Astrocyte (in vitro differentiated cells and primary cell): ENCODE results near the gene DLX3. TPM values are rescaled to one million over a fixed set of nuclear protein-coding genes. Genes with fewer than 3 reads are reported as not detected.

Experiments used
- DNase-seq: peaks from one replicate; pipeline ENCODE4 v3.0.0-alpha.2; 2010; ENCODE audit warnings: low read depth
- FAIRE-seq: peaks from 2 replicates; lab custom pipeline; 2011; peaks lifted over from hg19 to GRCh38; lab: Jason Lieb, UNC
- H2AFZ ChIP-seq: 2 replicates; pipeline ENCODE4 v1.6.0; 2012; ENCODE audit warnings: low read depth, low read length, inconsistent platforms
- H3K27ac ChIP-seq: 2 replicates; pipeline ENCODE4 v1.5.1; 2011; ENCODE audit warnings: low read depth, low read length, inconsistent platforms
- H3K27me3 ChIP-seq: 2 replicates; pipeline ENCODE4 v1.6.0; 2011; ENCODE audit warnings: low read length, inconsistent platforms; ENCODE audit not compliant: insufficient read depth
- H3K36me3 ChIP-seq: 2 replicates; pipeline ENCODE4 v1.5.1; 2011; ENCODE audit warnings: low read length, inconsistent platforms; ENCODE audit not compliant: insufficient read depth
- H3K4me1 ChIP-seq: 2 replicates; pipeline ENCODE4 v1.5.1; 2011; ENCODE audit warnings: low read length, inconsistent platforms; ENCODE audit not compliant: insufficient read depth
- H3K4me2 ChIP-seq: 2 replicates; pipeline ENCODE4 v1.6.0; 2012; ENCODE audit warnings: low read length, inconsistent platforms
- H3K4me3 ChIP-seq: 2 replicates; pipeline ENCODE4 v1.5.1; 2011; ENCODE audit warnings: low read depth, mild to moderate bottlenecking, low read length, inconsistent platforms; ENCODE audit not compliant: insufficient read depth
- H3K79me2 ChIP-seq: 2 replicates; pipeline ENCODE4 v1.6.0; 2012; ENCODE audit warnings: mild to moderate bottlenecking, low read length, inconsistent platforms; ENCODE audit not compliant: insufficient read depth
- H3K9ac ChIP-seq: 2 replicates; pipeline ENCODE4 v1.6.0; 2012; ENCODE audit warnings: mild to moderate bottlenecking, low read length, inconsistent platforms
- H3K9me3 ChIP-seq: 2 replicates; pipeline ENCODE4 v1.5.1; 2012; ENCODE audit warnings: low read depth, mild to moderate bottlenecking, low read length, inconsistent platforms; ENCODE audit not compliant: insufficient read depth
- H4K20me1 ChIP-seq: 2 replicates; pipeline ENCODE4 v1.6.0; 2012; ENCODE audit warnings: low read length, inconsistent platforms; ENCODE audit not compliant: insufficient read depth
- H3K27ac Mint-ChIP-seq: one replicate; pipeline ENCODE4 v1.8.0; 2021; ENCODE audit warnings: mild to moderate bottlenecking, mixed read lengths; ENCODE audit not compliant: unreplicated experiment
- H3K27me3 Mint-ChIP-seq: one replicate; pipeline ENCODE4 v1.8.0; 2021; ENCODE audit warnings: low read depth, mixed read lengths; ENCODE audit not compliant: unreplicated experiment
- H3K36me3 Mint-ChIP-seq: one replicate; pipeline ENCODE4 v1.8.0; 2021; ENCODE audit warnings: low read depth, mixed read lengths; ENCODE audit not compliant: unreplicated experiment
- H3K4me1 Mint-ChIP-seq: one replicate; pipeline ENCODE4 v1.8.0; 2021; ENCODE audit warnings: low read depth, mixed read lengths; ENCODE audit not compliant: unreplicated experiment
- H3K4me3 Mint-ChIP-seq: one replicate; pipeline ENCODE4 v1.8.0; 2021; ENCODE audit warnings: mild to moderate bottlenecking, moderate library complexity, mixed read lengths; ENCODE audit not compliant: unreplicated experiment
- H3K9me3 Mint-ChIP-seq: one replicate; pipeline ENCODE4 v1.8.0; 2021; ENCODE audit warnings: mild to moderate bottlenecking, mixed read lengths; ENCODE audit not compliant: unreplicated experiment
- EZH2 ChIP-seq: IDR thresholded peaks from 2 replicates; pipeline ENCODE4 v1.6.1; 2012; ENCODE audit warnings: mild to moderate bottlenecking, low read length, inconsistent platforms; ENCODE audit not compliant: insufficient read depth
- total RNA-seq: library from RNA; stranded (reverse); gene quantifications from 2 replicates; pipeline ENCODE4 v1.2.1, GENCODE V29; 2021
- TF ChIP-seq, protein P1 (sequence below): IDR thresholded peaks from 2 replicates; pipeline ENCODE4 v1.5.1; 2011; ENCODE audit warnings: low read depth, mild to moderate bottlenecking, inconsistent platforms, low read length, moderate library complexity; ENCODE audit not compliant: insufficient read depth

Gene DLX3
- total RNA-seq, 1 donor from 2014 or later, result 1.00 TPM

DNA sequence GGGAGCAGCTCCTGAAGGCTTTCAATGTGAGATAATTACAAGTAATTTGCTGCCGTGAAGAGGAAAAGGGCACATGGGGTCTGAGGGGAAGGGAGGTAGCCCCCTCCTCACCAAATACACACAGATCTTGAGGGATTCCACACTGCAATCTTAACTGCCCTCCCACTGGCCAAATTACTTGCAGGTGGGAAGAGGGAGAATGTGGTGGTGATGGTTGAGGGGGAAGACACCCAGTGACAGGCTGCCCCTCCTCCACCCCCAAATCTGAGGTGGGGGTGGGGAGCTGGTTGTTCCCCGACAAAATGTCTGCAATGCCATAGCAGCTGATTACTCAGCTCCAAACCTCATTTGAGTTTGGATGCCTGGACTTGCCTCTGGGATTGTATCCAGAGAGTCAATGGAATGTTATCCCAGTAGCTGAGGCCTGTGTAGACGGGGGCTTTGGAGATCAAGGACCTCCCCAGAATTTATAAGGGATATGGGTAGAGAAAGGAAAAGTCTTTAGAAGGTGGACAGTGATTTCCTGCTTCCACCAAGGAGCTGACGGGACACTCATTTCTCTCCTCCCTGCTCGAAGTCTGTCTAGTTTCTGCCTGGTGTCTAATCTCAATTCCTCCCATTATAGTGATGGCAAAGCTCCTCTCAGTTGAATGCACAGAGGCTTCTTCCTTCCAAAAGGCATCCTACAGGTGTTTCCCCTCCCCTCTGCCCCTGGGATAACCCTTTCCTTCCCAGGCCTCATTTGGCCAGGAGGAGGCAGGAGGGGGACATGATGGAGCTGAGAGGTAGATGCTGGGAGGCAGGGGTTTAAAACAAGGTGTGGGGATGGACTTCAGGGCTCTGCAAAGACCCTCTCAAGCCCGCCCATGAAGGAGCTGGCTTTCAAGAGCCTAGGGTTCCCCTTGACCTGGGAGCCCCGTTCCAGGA, 17.3 kb downstream of the DLX3 start:
- TF ChIP-seq EZH2, result no peak
- TF ChIP-seq, protein P1, sequence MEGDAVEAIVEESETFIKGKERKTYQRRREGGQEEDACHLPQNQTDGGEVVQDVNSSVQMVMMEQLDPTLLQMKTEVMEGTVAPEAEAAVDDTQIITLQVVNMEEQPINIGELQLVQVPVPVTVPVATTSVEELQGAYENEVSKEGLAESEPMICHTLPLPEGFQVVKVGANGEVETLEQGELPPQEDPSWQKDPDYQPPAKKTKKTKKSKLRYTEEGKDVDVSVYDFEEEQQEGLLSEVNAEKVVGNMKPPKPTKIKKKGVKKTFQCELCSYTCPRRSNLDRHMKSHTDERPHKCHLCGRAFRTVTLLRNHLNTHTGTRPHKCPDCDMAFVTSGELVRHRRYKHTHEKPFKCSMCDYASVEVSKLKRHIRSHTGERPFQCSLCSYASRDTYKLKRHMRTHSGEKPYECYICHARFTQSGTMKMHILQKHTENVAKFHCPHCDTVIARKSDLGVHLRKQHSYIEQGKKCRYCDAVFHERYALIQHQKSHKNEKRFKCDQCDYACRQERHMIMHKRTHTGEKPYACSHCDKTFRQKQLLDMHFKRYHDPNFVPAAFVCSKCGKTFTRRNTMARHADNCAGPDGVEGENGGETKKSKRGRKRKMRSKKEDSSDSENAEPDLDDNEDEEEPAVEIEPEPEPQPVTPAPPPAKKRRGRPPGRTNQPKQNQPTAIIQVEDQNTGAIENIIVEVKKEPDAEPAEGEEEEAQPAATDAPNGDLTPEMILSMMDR, result no peak
- H2AFZ ChIP-seq, result no peak overlapping the region
- H3K27ac Mint-ChIP-seq, result no peak overlapping the region
- no peak overlapping the region for H3K27ac ChIP-seq
- no peaks in the 10 kb centered on the region for H3K4me1 ChIP-seq
- DNase-seq (no peak), FAIRE-seq (no peak)
- no peaks in the 10 kb centered on the region for H3K36me3 Mint-ChIP-seq
- peaks cover 82% of the 10 kb centered on the region for H3K27me3 ChIP-seq
- H3K27me3 Mint-ChIP-seq, result peaks cover 91% of the 10 kb centered on the region
- H3K36me3 ChIP-seq, result no peaks in the 10 kb centered on the region
- H3K4me3 ChIP-seq, result no peak overlapping the region
- H3K9ac ChIP-seq, result no peak overlapping the region
- H3K4me1 Mint-ChIP-seq, result peaks cover 9% of the 10 kb centered on the region
- no peaks in the 10 kb centered on the region for H3K9me3 ChIP-seq
- H3K9me3 Mint-ChIP-seq, result peaks cover 4% of the 10 kb centered on the region
- no peaks in the 10 kb centered on the region for H4K20me1 ChIP-seq
- no peak overlapping the region for H3K4me3 Mint-ChIP-seq
- no peak overlapping the region for H3K4me2 ChIP-seq
- no peaks in the 10 kb centered on the region for H3K79me2 ChIP-seq

DNA sequence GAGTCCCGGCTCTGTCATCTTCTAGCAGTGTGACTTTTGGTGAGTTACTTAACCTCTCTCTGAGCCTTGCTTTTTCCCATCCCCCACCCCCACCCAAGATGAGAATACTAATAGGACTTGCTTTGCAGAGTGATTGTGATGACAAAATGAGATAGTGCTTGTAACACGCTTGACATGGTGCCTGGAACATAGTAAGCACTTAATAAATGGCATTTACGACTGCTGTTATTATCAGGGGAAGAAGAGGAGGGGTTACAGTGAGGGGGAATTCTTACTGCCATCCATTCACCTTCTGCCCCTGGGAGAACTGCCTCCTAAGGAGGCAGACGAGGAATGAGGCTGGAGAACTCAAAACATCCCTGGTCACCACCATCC, 18.2 kb downstream of the DLX3 start:
- peaks cover 91% of the 10 kb centered on the region for H3K27me3 Mint-ChIP-seq
- no peaks in the 10 kb centered on the region for H3K36me3 Mint-ChIP-seq
- Histone ChIP-seq H3K4me2 (no peak overlapping the region), H3K9ac (no peak overlapping the region), H3K27me3 (peaks cover 87% of the 10 kb centered on the region), H4K20me1 (no peaks in the 10 kb centered on the region), H3K27ac (no peak overlapping the region), H3K9me3 (no peaks in the 10 kb centered on the region), H3K4me3 (no peak overlapping the region), H2AFZ (no peak overlapping the region), H3K4me1 (no peaks in the 10 kb centered on the region), H3K36me3 (no peaks in the 10 kb centered on the region), H3K79me2 (no peaks in the 10 kb centered on the region)
- H3K27ac Mint-ChIP-seq, result no peak overlapping the region
- peaks cover 9% of the 10 kb centered on the region for H3K4me1 Mint-ChIP-seq
- H3K9me3 Mint-ChIP-seq, result peaks cover 4% of the 10 kb centered on the region
- H3K4me3 Mint-ChIP-seq, result no peak overlapping the region
- TF ChIP-seq, protein P1, result no peak
- no peak for TF ChIP-seq EZH2
- FAIRE-seq (no peak), DNase-seq (no peak)
